Breast epithelium (tissue), 4 donors: ENCODE data around the gene LACTBL1. TPM values are rescaled to one million over a fixed set of nuclear protein-coding genes. Genes with fewer than 3 reads are reported as not detected.
"Not testable (repeated sequence)": the region's sequence is repeated elsewhere in the genome, so short reads cannot be mapped to it uniquely, and the experiment has no call there.

Experiments used
- DNase-seq, 2 donors: peaks; one replicate each; pipeline ENCODE4 v3.0.0-alpha.2; 2019; ENCODE audit warnings: low spot score in 2 of 2
- H3K27ac ChIP-seq, 2 donors: fragments of 200-600 bp; sonication (generic) in 1 of 2; one replicate each; pipeline ENCODE4 v1.5.1; 2016 to 2019; ENCODE audit warnings: mild to moderate bottlenecking in 1 of 2
- H3K27me3 ChIP-seq, 2 donors: fragments of 200-600 bp; sonication (generic) in 1 of 2; one replicate each; pipeline versions ENCODE4 v1.5.1 to v1.6.0; 2017 to 2019; ENCODE audit warnings: control low read depth in 1 of 2, mild to moderate bottlenecking in 1 of 2
- H3K36me3 ChIP-seq: fragments of 200-600 bp; one replicate; pipeline ENCODE4 v1.5.1; 2019
- H3K4me1 ChIP-seq, 2 donors: fragments of 200-600 bp; sonication (generic); one replicate each; pipeline ENCODE4 v1.5.1; 2016 to 2019; ENCODE audit warnings: control low read depth in 1 of 2
- H3K4me3 ChIP-seq, 3 donors: fragments of 200-600 bp; sonication (generic); 1 replicate in 2 of 3; 2 replicates in 1 of 3; pipeline ENCODE4 v1.5.1; 2016 to 2019; ENCODE audit warnings: mild to moderate bottlenecking in 3 of 3, moderate library complexity in 2 of 3
- H3K9me3 ChIP-seq, 2 donors: fragments of 200-600 bp; sonication (generic) in 1 of 2; one replicate each; pipeline ENCODE4 v1.5.1; 2016 to 2019; ENCODE audit warnings: control low read depth in 1 of 2
- POLR2A ChIP-seq: fragments of 450-650 bp; IDR thresholded peaks from one replicate; pipeline ENCODE4 v1.6.1; 2016; ENCODE audit warnings: antibody characterized with exemption, mild to moderate bottlenecking, moderate library complexity
- POLR2AphosphoS5 ChIP-seq, 3 donors: sonication (generic); formaldehyde crosslinking; IDR thresholded peaks; one replicate each; pipeline ENCODE4 v1.6.1; 2017; ENCODE audit warnings: antibody characterized with exemption in 3 of 3
- intact Hi-C: fragments of 100-400 bp; cut with DNase I; formaldehyde crosslinking; loops from one replicate; pipeline ENCODE4 v1.15.1; 2023; ENCODE audit warnings: low total_unique reads
- total RNA-seq, 3 donors: library from RNA; depleted of rRNA; stranded (reverse); fragments of >200 nt; gene quantifications; one replicate each; pipeline ENCODE4 v1.1.0, GENCODE V29; 2016
- TF ChIP-seq, protein P1 (sequence below), 3 donors: fragments of 450-650 bp; IDR thresholded peaks; one replicate each; pipeline ENCODE4 v1.5.1; 2016 to 2017; ENCODE audit warnings: antibody characterized with exemption in 3 of 3, mild to moderate bottlenecking in 3 of 3, moderate library complexity in 3 of 3

Gene LACTBL1
- total RNA-seq, 3 donors from 2014 or later = not detected

GRCh38 chr1:23007106-23007505 is 34.4 kb upstream of the LACTBL1 start:
- Histone ChIP-seq H3K36me3 (no peaks in the 10 kb centered on the region), H3K27me3 (no peaks in the 10 kb centered on the region), H3K9me3 (no peaks in the 10 kb centered on the region), H3K4me3 (no peak overlapping the region), H3K27ac (no peak overlapping the region), H3K4me1 (no peaks in the 10 kb centered on the region)
- TF ChIP-seq POLR2AphosphoS5 (IDR thresholded peaks at IDR 0.05) (no peak), POLR2A (no peak)
- TF ChIP-seq, protein P1, sequence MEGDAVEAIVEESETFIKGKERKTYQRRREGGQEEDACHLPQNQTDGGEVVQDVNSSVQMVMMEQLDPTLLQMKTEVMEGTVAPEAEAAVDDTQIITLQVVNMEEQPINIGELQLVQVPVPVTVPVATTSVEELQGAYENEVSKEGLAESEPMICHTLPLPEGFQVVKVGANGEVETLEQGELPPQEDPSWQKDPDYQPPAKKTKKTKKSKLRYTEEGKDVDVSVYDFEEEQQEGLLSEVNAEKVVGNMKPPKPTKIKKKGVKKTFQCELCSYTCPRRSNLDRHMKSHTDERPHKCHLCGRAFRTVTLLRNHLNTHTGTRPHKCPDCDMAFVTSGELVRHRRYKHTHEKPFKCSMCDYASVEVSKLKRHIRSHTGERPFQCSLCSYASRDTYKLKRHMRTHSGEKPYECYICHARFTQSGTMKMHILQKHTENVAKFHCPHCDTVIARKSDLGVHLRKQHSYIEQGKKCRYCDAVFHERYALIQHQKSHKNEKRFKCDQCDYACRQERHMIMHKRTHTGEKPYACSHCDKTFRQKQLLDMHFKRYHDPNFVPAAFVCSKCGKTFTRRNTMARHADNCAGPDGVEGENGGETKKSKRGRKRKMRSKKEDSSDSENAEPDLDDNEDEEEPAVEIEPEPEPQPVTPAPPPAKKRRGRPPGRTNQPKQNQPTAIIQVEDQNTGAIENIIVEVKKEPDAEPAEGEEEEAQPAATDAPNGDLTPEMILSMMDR (IDR thresholded peaks at IDR 0.05) = no peak
- no peak for DNase-seq
- intact Hi-C loops = no loop called here

DNA sequence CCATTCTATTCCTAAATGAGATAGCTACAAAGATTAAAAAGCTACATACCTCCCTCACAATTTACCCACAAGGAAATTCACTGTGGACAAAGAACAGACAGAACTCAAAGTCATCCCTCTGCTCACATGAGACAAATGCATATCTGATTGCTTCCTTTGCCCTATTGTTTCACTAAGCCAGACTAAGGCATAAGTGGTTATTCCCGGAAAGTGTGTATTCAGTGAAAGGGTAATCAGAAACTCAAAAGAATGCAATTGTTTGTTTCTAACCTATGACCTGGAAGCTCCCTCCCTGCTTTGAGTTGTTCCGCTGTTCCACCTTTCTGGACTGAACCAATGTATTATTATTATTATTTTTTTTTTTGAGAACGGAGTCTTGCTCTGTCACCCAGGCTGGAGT is 32.1 kb upstream of the LACTBL1 start:
- intact Hi-C loops, DNase-seq, H3K27ac ChIP-seq, H3K9me3 ChIP-seq, H3K4me3 ChIP-seq, H3K36me3 ChIP-seq, H3K4me1 ChIP-seq, H3K27me3 ChIP-seq: not testable (repeated sequence)

GRCh38 chr1:23004112-23004511 is 31.4 kb upstream of the LACTBL1 start:
- intact Hi-C loops = no loop called here
- H3K27ac ChIP-seq = no peak overlapping the region
- TF ChIP-seq, protein P1 (IDR thresholded peaks at IDR 0.05) = no peak
- TF ChIP-seq POLR2A (no peak), POLR2AphosphoS5 (IDR thresholded peaks at IDR 0.05) (no peak)
- H3K4me3 ChIP-seq = no peak overlapping the region
- DNase-seq = no peak
- no peaks in the 10 kb centered on the region for H3K36me3 ChIP-seq
- H3K4me1 ChIP-seq = no peaks in the 10 kb centered on the region
- H3K27me3 ChIP-seq = no peaks in the 10 kb centered on the region
- H3K9me3 ChIP-seq = peaks cover 0 to 5% of the 10 kb centered on the region in 2 donors

- H3K27ac ChIP-seq, H3K4me3 ChIP-seq, H3K36me3 ChIP-seq, H3K9me3 ChIP-seq, H3K27me3 ChIP-seq, DNase-seq, H3K4me1 ChIP-seq, intact Hi-C loops: not testable (repeated sequence)
These were observed 29.6 kb upstream of the LACTBL1 start for GRCh38 chr1:23002218-23002617.

GRCh38 chr1:23000133-23000532 is 27.5 kb upstream of the LACTBL1 start:
- H3K27me3 ChIP-seq, intact Hi-C loops, H3K4me1 ChIP-seq, DNase-seq, H3K9me3 ChIP-seq, H3K27ac ChIP-seq, H3K4me3 ChIP-seq, H3K36me3 ChIP-seq: not testable (repeated sequence)

DNA sequence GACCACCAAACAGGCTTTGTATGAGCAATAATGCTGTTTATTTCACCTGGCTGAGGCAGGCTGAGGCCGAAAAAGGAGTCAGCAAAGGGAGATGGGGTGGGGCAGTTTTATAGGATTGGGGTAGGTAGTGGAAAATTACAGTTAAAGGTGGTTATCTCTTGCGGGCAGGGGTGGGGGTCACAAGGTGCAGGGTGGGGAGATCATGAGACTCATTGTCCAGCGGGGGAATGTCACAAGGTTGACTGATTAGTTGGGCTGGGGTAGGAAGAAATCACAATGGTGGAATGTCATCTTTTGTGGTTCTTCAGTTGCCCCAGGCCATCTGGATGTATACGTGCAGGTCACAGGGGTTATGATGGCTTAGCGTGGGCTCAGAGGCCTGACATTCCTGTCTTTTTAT is 24.9 kb upstream of the LACTBL1 start:
- H3K27me3 ChIP-seq, H3K9me3 ChIP-seq, intact Hi-C loops, H3K4me3 ChIP-seq, DNase-seq, H3K36me3 ChIP-seq, H3K4me1 ChIP-seq, H3K27ac ChIP-seq: not testable (repeated sequence)

DNA sequence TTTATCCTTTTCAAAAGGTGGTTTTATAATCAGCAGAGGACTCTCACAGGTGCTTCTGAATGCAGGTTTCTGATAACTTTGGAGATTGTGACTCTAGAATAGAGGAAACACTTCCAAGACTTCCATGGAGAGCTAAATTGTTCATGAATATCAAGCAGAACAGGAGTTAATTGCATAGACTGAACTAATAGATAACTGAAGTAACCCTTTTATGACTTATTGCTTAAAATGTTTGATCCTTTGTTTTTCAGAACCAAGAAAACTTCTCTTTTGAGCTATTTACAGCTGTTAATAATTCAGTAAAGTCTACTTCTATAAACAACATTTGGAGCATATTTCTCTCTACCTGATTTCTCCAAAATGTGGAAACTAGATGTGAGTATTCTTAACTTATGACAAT is 23.1 kb upstream of the LACTBL1 start:
- TF ChIP-seq POLR2A (no peak), POLR2AphosphoS5 (IDR thresholded peaks at IDR 0.05) (no peak)
- TF ChIP-seq, protein P1 (IDR thresholded peaks at IDR 0.05) = no peak
- intact Hi-C loops = no loop called here
- Histone ChIP-seq H3K9me3 (peaks cover 0 to 4% of the 10 kb centered on the region in 2 donors), H3K27ac (no peak overlapping the region), H3K4me1 (no peaks in the 10 kb centered on the region), H3K36me3 (no peaks in the 10 kb centered on the region), H3K27me3 (no peaks in the 10 kb centered on the region), H3K4me3 (no peak overlapping the region)
- DNase-seq = no peak

DNA sequence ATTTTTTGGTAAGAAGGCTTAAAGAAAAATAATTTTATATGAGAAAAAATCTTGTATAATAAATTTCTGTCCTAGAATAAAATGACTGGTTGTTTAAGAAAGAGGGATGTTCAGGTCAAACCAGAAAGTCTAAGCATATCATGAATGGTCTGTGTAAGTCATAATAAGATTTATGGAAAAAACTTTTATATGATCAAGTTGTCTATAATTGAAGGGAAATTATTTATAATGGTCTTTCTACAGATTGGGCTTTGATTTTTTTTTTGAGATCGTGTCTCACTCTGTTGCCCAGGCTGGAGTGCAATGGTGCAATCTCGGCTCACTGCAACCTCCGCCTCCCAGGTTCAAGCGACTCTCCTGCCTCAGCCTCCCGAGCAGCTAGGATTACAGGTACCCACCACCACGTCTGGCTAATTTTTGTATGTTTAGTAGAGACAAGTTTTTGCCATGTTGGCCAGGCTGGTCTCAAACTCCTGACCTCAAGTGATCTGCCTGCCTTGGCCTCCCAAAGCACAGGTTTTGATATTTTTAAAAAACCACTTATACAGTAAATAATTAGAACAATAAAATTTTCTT is 20.6 kb upstream of the LACTBL1 start:
- H3K27me3 ChIP-seq, H3K27ac ChIP-seq, DNase-seq: not testable (repeated sequence)

GRCh38 chr1:22992384-22992783 is 19.7 kb upstream of the LACTBL1 start:
- H3K36me3 ChIP-seq, intact Hi-C loops, H3K27me3 ChIP-seq, H3K27ac ChIP-seq, H3K4me1 ChIP-seq, H3K9me3 ChIP-seq, H3K4me3 ChIP-seq, DNase-seq: not testable (repeated sequence)

More for the DNA sequence above, 20.6 kb upstream of the LACTBL1 start:
- H3K4me3 ChIP-seq, H3K4me1 ChIP-seq, H3K36me3 ChIP-seq, intact Hi-C loops, H3K9me3 ChIP-seq: not testable (repeated sequence)
